ENCODE results near the gene ITGA5.

The ITGA5 gene

GRCh38 chr12:54407183-54407905 is 11.7 kb downstream of the ITGA5 start:
- no peak for DNase-seq

- no peak for DNase-seq
These were observed 13.5 kb downstream of the ITGA5 start for GRCh38 chr12:54405573-54405972.

GRCh38 chr12:54405106-54405505 is 14.0 kb downstream of the ITGA5 start:
- no peak for DNase-seq

GRCh38 chr12:54404061-54405004 is 14.7 kb downstream of the ITGA5 start:
- peak; percentile 43 for DNase-seq

- no peak for DNase-seq
These were observed 17.9 kb downstream of the ITGA5 start for GRCh38 chr12:54401119-54401518.

GRCh38 chr12:54398995-54399793 is 19.9 kb downstream of the ITGA5 start:
- peak; percentile 81 for DNase-seq

- DNase-seq, result no peak
These were observed 20.8 kb downstream of the ITGA5 start for GRCh38 chr12:54398218-54398617.

- DNase-seq, result no peak
These were observed 21.9 kb downstream of the ITGA5 start for GRCh38 chr12:54397157-54397556.

GRCh38 chr12:54395545-54395944 is 23.5 kb downstream of the ITGA5 start:
- DNase-seq, result no peak

- no peak for DNase-seq
These were observed 24.1 kb downstream of the ITGA5 start for GRCh38 chr12:54394986-54395385.

GRCh38 chr12:54394281-54394719 is 24.8 kb downstream of the ITGA5 start:
- peak; percentile 53 for DNase-seq

GRCh38 chr12:54393743-54394142 is 25.3 kb downstream of the ITGA5 start:
- DNase-seq, result no peak

GRCh38 chr12:54393207-54393609 is 25.9 kb downstream of the ITGA5 start:
- no peak for DNase-seq

- DNase-seq, result no peak
These were observed 26.4 kb downstream of the ITGA5 start for GRCh38 chr12:54392485-54393206.

- DNase-seq, result no peak
These were observed 28.2 kb downstream of the ITGA5 start for GRCh38 chr12:54390668-54391551.

GRCh38 chr12:54390176-54390667 is 28.8 kb downstream of the ITGA5 start:
- DNase-seq, result no peak

- no peak for DNase-seq
These were observed 29.4 kb downstream of the ITGA5 start for GRCh38 chr12:54389607-54390175.

- no peak for DNase-seq
These were observed 29.9 kb downstream of the ITGA5 start for GRCh38 chr12:54389134-54389508.

- no peak for DNase-seq
These were observed 30.6 kb downstream of the ITGA5 start for GRCh38 chr12:54388237-54389133.

GRCh38 chr12:54387114-54387467 is 32.0 kb downstream of the ITGA5 start:
- no peak for DNase-seq

Measured in fibroblast of skin of right quadriceps (primary cell).